H1 (cell line): Measurements from ENCODE around the gene MAD2L1. TPM values are rescaled to one million over a fixed set of nuclear protein-coding genes. Genes with fewer than 3 reads are reported as not detected.

ENCODE experiments used
- CTCF ChIA-PET: fragments of 300-600 bp; sonication (Branson Sonifier 250); formaldehyde crosslinking; loops from one replicate; lab custom pipeline; 2021; ENCODE audit not compliant: partially characterized antibody; lab: Charles Lee
- POLR2A ChIA-PET: fragments of 300-600 bp; sonication (Branson Sonifier 250); formaldehyde crosslinking; loops from one replicate; lab custom pipeline; 2021; ENCODE audit warnings: inconsistent platforms; ENCODE audit not compliant: partially characterized antibody; lab: Charles Lee
- DNase-seq, 2 experiments: peaks; one replicate each; pipeline versions ENCODE4 v3.0.0 to v3.0.0-alpha.2; 2010 to 2022; ENCODE audit warnings: low spot score in 2 of 2, low read depth in 1 of 2, mixed read lengths in 1 of 2
- FAIRE-seq: peaks from 2 replicates; lab custom pipeline; 2011; peaks lifted over from hg19 to GRCh38; lab: Jason Lieb, UNC
- H2AFZ ChIP-seq: 2 replicates; pipeline ENCODE4 v1.8.1; 2012; ENCODE audit warnings: low read length, inconsistent platforms
- H2AK5ac ChIP-seq: 2 replicates; pipeline ENCODE4 v1.6.1; 2013; ENCODE audit warnings: low read depth, low read length
- H2BK120ac ChIP-seq: replicated peaks from 2 replicates; pipeline ENCODE3; 2013; ENCODE audit warnings: low read depth, low read length, inconsistent platforms
- H2BK12ac ChIP-seq: 2 replicates; pipeline ENCODE4 v1.6.1; 2013; ENCODE audit warnings: low read depth, low read length
- H2BK15ac ChIP-seq: 2 replicates; pipeline ENCODE4 v1.6.1; 2013; ENCODE audit warnings: low read length
- H2BK20ac ChIP-seq: 2 replicates; pipeline ENCODE4 v1.6.1; 2013; ENCODE audit warnings: low read length
- H2BK5ac ChIP-seq: 2 replicates; pipeline ENCODE4 v1.6.1; 2013; ENCODE audit warnings: low read depth, low read length
- H3K14ac ChIP-seq: 2 replicates; pipeline ENCODE4 v1.6.1; 2013; ENCODE audit warnings: inconsistent platforms; ENCODE audit not compliant: insufficient read length
- H3K18ac ChIP-seq: 2 replicates; pipeline ENCODE4 v1.6.1; 2013; ENCODE audit warnings: low read length; ENCODE audit errors: extremely low read depth
- H3K23ac ChIP-seq: 2 replicates; pipeline ENCODE4 v1.6.1; 2013; ENCODE audit warnings: inconsistent platforms; ENCODE audit not compliant: insufficient read length
- H3K23me2 ChIP-seq: 2 replicates; pipeline ENCODE4 v1.6.1; 2013; ENCODE audit warnings: low read depth, low read length
- H3K27ac ChIP-seq: 2 replicates; pipeline ENCODE4 v1.6.1; 2011; ENCODE audit warnings: low read depth, low read length, inconsistent platforms
- H3K27me3 ChIP-seq, 4 experiments: replicated peaks in 1 of 4; 1 replicate in 1 of 4; 2 replicates in 3 of 4; pipeline versions ENCODE4 v1.6.1 to v1.8.1; 2011 to 2013; ENCODE audit warnings: low read length in 3 of 4, mild to moderate bottlenecking in 3 of 4, inconsistent platforms in 2 of 4, mixed read lengths in 2 of 4, moderate library complexity in 1 of 4; ENCODE audit not compliant: control insufficient read depth in 3 of 4, insufficient read depth in 3 of 4; ENCODE audit errors: extremely low read depth in 1 of 4
- H3K36me3 ChIP-seq, 4 experiments: 2 replicates each; pipeline versions ENCODE4 v1.6.1 to v1.8.1; 2011 to 2013; ENCODE audit warnings: mild to moderate bottlenecking in 4 of 4, low read length in 3 of 4, moderate library complexity in 2 of 4, control low read depth in 1 of 4, inconsistent platforms in 1 of 4; ENCODE audit not compliant: insufficient read depth in 4 of 4, control insufficient read depth in 2 of 4
- H3K4ac ChIP-seq: replicated peaks from 2 replicates; pipeline ENCODE3; 2013; ENCODE audit warnings: low read length, low read depth, mixed read lengths, inconsistent platforms; ENCODE audit not compliant: insufficient read length
- H3K4me1 ChIP-seq, 4 experiments: replicated peaks in 1 of 4; 1 replicate in 1 of 4; 2 replicates in 3 of 4; pipeline versions ENCODE4 v1.6.1 to v1.8.1; 2011 to 2013; ENCODE audit warnings: low read length in 3 of 4, inconsistent platforms in 2 of 4, mixed read lengths in 1 of 4; ENCODE audit not compliant: insufficient read depth in 4 of 4, control insufficient read depth in 3 of 4
- H3K4me2 ChIP-seq, 2 experiments: 2 replicates each; pipeline versions ENCODE4 v1.6.1 to v1.8.1; 2011 to 2013; ENCODE audit warnings: low read depth in 2 of 2, low read length in 2 of 2, control low read depth in 1 of 2, inconsistent platforms in 1 of 2, mild to moderate bottlenecking in 1 of 2; ENCODE audit not compliant: insufficient read depth in 1 of 2
- H3K4me3 ChIP-seq, 4 experiments: fragments of 200-600, 300-600 bp in 1 of 4; sonication (generic), shearing (Covaris generic), sonication (Bioruptor Twin) in 1 of 4; 2 replicates each; pipeline versions ENCODE4 v1.5.1 to v1.8.1; 2011 to 2016; ENCODE audit warnings: low read length in 4 of 4, low read depth in 3 of 4, control low read depth in 2 of 4, inconsistent platforms in 2 of 4, mild to moderate bottlenecking in 2 of 4, mixed read lengths in 1 of 4, moderate library complexity in 1 of 4; ENCODE audit not compliant: insufficient read depth in 2 of 4; ENCODE audit errors: extremely low read depth in 1 of 4
- H3K56ac ChIP-seq: replicated peaks from 2 replicates; pipeline ENCODE3; 2013; ENCODE audit warnings: low read depth, mild to moderate bottlenecking, mixed read lengths, low read length, inconsistent platforms; ENCODE audit not compliant: insufficient read length
- H3K79me1 ChIP-seq: 2 replicates; pipeline ENCODE4 v1.6.1; 2013; ENCODE audit warnings: low read depth, low read length, control low read depth
- H3K79me2 ChIP-seq, 2 experiments: 2 replicates each; pipeline versions ENCODE4 v1.6.1 to v1.8.1; 2012 to 2013; ENCODE audit warnings: low read length in 2 of 2, mild to moderate bottlenecking in 2 of 2, inconsistent platforms in 1 of 2; ENCODE audit not compliant: insufficient read depth in 2 of 2, control insufficient read depth in 1 of 2
- H3K9ac ChIP-seq, 4 experiments: replicated peaks in 1 of 4; 1 replicate in 1 of 4; 2 replicates in 3 of 4; pipeline versions ENCODE4 v1.6.1 to v1.8.1; 2011 to 2013; ENCODE audit warnings: low read depth in 3 of 4, low read length in 3 of 4, control low read depth in 2 of 4, mild to moderate bottlenecking in 2 of 4, moderate library complexity in 2 of 4, inconsistent platforms in 1 of 4; ENCODE audit errors: extremely low read depth in 1 of 4
- H3K9me3 ChIP-seq, 2 experiments: 2 replicates each; pipeline versions ENCODE4 v1.6.1 to v1.8.1; 2012 to 2013; ENCODE audit warnings: mild to moderate bottlenecking in 2 of 2, moderate library complexity in 2 of 2, control low read depth in 1 of 2, inconsistent platforms in 1 of 2, low read depth in 1 of 2, low read length in 1 of 2, mixed read lengths in 1 of 2; ENCODE audit not compliant: insufficient read depth in 2 of 2
- H4K20me1 ChIP-seq, 2 experiments: replicated peaks in 1 of 2; 2 replicates each; pipeline versions ENCODE3 to v1.8.1; 2011 to 2013; ENCODE audit warnings: inconsistent platforms in 2 of 2, low read length in 2 of 2, mild to moderate bottlenecking in 1 of 2; ENCODE audit not compliant: insufficient read depth in 2 of 2, control insufficient read depth in 1 of 2
- H4K5ac ChIP-seq: 2 replicates; pipeline ENCODE4 v1.6.1; 2013; ENCODE audit warnings: low read length, low read depth, mixed read lengths, inconsistent platforms; ENCODE audit not compliant: insufficient read length
- H4K8ac ChIP-seq: 2 replicates; pipeline ENCODE4 v1.8.0; 2013; ENCODE audit warnings: mild to moderate bottlenecking, moderate library complexity, low read length, inconsistent platforms; ENCODE audit not compliant: insufficient read depth; ENCODE audit errors: extremely low read depth
- H4K91ac ChIP-seq: replicated peaks from 2 replicates; pipeline ENCODE3; 2013; ENCODE audit warnings: low read length, mixed read lengths, inconsistent platforms; ENCODE audit not compliant: insufficient read length
- CREB1 ChIP-seq: IDR thresholded peaks from 2 replicates; pipeline ENCODE4 v1.6.1; 2012; ENCODE audit warnings: inconsistent platforms
- KDM4A ChIP-seq: IDR thresholded peaks from one replicate; pipeline ENCODE4 v1.7.1; 2012; ENCODE audit warnings: low read depth, mild to moderate bottlenecking, moderate library complexity, low read length, inconsistent platforms; ENCODE audit not compliant: severe bottlenecking
- NRF1 ChIP-seq: IDR thresholded peaks from 2 replicates; pipeline ENCODE4 v1.6.1; 2011; ENCODE audit warnings: mild to moderate bottlenecking, low read depth, low read length, improper control_type of control experiment
- POLR2AphosphoS5 ChIP-seq: IDR thresholded peaks from 2 replicates; pipeline ENCODE4 v1.6.1; 2011; ENCODE audit warnings: low read depth, low read length
- RXRA ChIP-seq: IDR thresholded peaks from 2 replicates; pipeline ENCODE4 v1.6.1; 2011; ENCODE audit warnings: low read depth, mild to moderate bottlenecking, low read length, moderate library complexity; ENCODE audit not compliant: insufficient read depth
- WGBS, 2 experiments: shearing (Covaris generic) in 1 of 2; methylation state at CpG; one replicate each; pipeline versions ENCODE4 v1.1.6 to v1.1.7; 2013 to 2015; ENCODE audit warnings: low lambda C conversion rate in 2 of 2, mixed read lengths in 2 of 2, inconsistent platforms in 1 of 2, low coverage in 1 of 2, missing lambda C conversion rate in 1 of 2; ENCODE audit not compliant: insufficient replicate concordance in 2 of 2, insufficient coverage in 1 of 2, insufficient read length in 1 of 2; ENCODE audit errors: extremely low coverage in 1 of 2, missing lambda C conversion rate in 1 of 2; 5-methylcytosine and 5-hydroxymethylcytosine counted together
- long read RNA-seq, 2 experiments: library from RNA in 1 of 2; library from capped mRNA in 1 of 2; stranded (forward); transcript quantifications; one replicate each; pipeline ENCODE4 v2.0.0, GENCODE V29; 2021; ENCODE audit warnings: inconsistent platforms in 1 of 2
- polyA minus RNA-seq, 3 experiments: library from RNA; depleted of rRNA, polyadenylated mRNA; stranded (reverse); fragments of >200 nt; gene quantifications; 1 replicate in 2 of 3; 2 replicates in 1 of 3; pipeline ENCODE4 v1.2.3, GENCODE V29; 2011
- polyA plus RNA-seq, 7 experiments: library from polyadenylated mRNA; depleted of rRNA in 3 of 7; stranded (reverse) in 5 of 7; unstranded in 2 of 7; fragments of >200 nt in 5 of 7; fragments of 200-250 nt in 2 of 7; gene quantifications; 1 replicate in 5 of 7; 2 replicates in 1 of 7; 4 replicates in 1 of 7; pipeline versions ENCODE4 v1.2.1 to v1.2.3, GENCODE V29; 2011 to 2013; ENCODE audit warnings: missing spikeins in 2 of 7, mixed read lengths in 2 of 7
- total RNA-seq: library from RNA; stranded (reverse); fragmentation: NEBNext Ultra II Directional; extraction: Animal tissue kit (Norgen Biotek cat#: 25700); gene quantifications from 2 replicates; pipeline ENCODE4 v1.2.1, GENCODE V29; 2021
- TF ChIP-seq, protein P1 (sequence below): IDR thresholded peaks from 2 replicates; pipeline ENCODE4 v1.6.1; 2012; ENCODE audit warnings: low read length, inconsistent platforms

MAD2L1 gene
- total RNA-seq (88.1 and 93.0 TPM in 2 replicates), polyA plus RNA-seq (2011; rRNA removed) (51.1 and 59.7 TPM in 2 replicates), polyA minus RNA-seq (2011; rRNA and poly(A)+ RNA removed) (57.6 and 84.7 TPM in 2 replicates)
- polyA plus RNA-seq (2011; cell fraction: cytosol; rRNA removed): 70.3 TPM
- 113 TPM for polyA plus RNA-seq (2011; cell fraction: nucleus; rRNA removed)
- polyA plus RNA-seq (2012, experiment 1 of 2): 116 to 149 TPM (median 132 TPM) in 4 replicates
- polyA plus RNA-seq (2012, experiment 2 of 2): 20.4 TPM
- polyA plus RNA-seq (2013, experiment 1 of 2): 46.3 TPM
- 43.6 TPM for polyA plus RNA-seq (2013, experiment 2 of 2)
- polyA minus RNA-seq (2011; cell fraction: cytosol; rRNA and poly(A)+ RNA removed): 37.4 TPM
- polyA minus RNA-seq (2011; cell fraction: nucleus; rRNA and poly(A)+ RNA removed): 56.0 TPM
- long read RNA-seq, experiment 1, full-length matches to known transcripts: 114 of 196 reads
- long read RNA-seq, experiment 1, partial matches to known transcripts: 49 of 196 reads
- long read RNA-seq, experiment 1, other reads (novel, unspliced or antisense): 33 of 196 reads
- long read RNA-seq, experiment 2, full-length matches to known transcripts: 225 of 231 reads
- long read RNA-seq, experiment 2, partial matches to known transcripts: 1 of 231 reads
- long read RNA-seq, experiment 2, other reads (novel, unspliced or antisense): 5 of 231 reads

DNA sequence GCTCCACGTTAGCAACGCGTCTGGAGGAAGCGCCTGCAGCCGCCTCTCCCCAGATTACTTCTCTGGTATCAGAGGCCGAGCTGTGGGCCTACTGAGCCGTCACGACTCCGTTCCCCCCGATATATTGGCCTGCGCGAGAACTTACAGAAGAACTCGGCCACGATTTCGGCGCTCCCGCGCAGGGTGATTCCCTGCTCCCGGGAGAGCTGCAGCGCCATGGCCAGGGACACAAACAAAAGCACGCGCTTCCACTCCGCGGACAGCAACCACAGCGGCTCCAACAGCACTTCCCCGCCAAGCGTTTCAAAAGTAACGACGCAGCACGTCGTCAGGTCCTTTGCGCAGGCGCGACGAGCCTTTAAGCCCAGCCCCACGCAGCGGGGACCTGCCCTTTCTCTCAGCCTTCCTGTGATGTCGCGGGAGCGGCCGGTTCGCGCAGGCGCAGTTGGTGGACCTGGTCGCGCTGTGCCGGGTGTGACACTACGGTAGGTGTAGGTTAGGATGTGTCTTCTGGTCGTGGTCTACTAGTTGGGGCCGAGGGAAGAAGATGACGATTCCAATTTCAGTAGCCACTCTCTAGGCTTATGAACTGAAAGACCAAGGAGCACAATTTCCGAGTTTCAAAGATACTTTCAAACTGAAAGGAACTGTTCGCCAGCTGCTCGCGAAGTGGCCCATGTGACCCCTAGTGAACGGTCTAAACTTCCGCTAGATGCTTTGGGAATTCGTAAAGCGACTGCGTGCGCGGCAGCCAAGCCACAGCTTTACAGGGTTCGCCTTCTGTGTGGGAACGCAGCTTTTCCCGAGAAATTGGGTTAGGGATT, at the start of gene MAD2L1:
MAD2L1 (minus strand) TSS at position 332 of the 824 bp plus-strand sequence; CDS start at position 218, 114 bp downstream.
- FAIRE-seq: peak; percentile 90
- Histone ChIP-seq H3K18ac (peak within 1 kb of the TSS; percentile 93), H3K27ac (peak within 1 kb of the TSS; percentile 92), H3K9me3 (no peaks in the 10 kb centered on the region), H2BK20ac (no peak within 1 kb of the TSS), H4K8ac (peak within 1 kb of the TSS; percentile 95), H4K20me1 (peaks cover 2 to 4% of the 10 kb centered on the region in 2 experiments), H2BK5ac (peak within 1 kb of the TSS; percentile 91), H3K79me2 (peaks cover 5 to 51% of the 10 kb centered on the region in 2 experiments; a peak in 3 of 4 replicates), H2AK5ac (peak within 1 kb of the TSS; percentile 47; the same call in 1 of the 2 replicates), H3K4me1 (peaks cover 0 to 8% (median 7%) of the 10 kb centered on the region in 4 experiments; a peak in 4 of 7 replicates), H3K4me2 (peak within 1 kb of the TSS; percentile 78 to 84), H3K4ac (peak within 1 kb of the TSS; percentile 27), H3K79me1 (no peaks in the 10 kb centered on the region; the same call in 1 of the 2 replicates), H3K9ac (peak within 1 kb of the TSS; percentile 78 to 97 (median 96)), H2AFZ (peak within 1 kb of the TSS; percentile 77), H2BK120ac (no peak within 1 kb of the TSS), H3K36me3 (peaks cover 5 to 26% (median 10%) of the 10 kb centered on the region in 4 experiments; a peak in 5 of 8 replicates), H2BK15ac (no peak within 1 kb of the TSS), H4K5ac (peak within 1 kb of the TSS; percentile 38), H3K23me2 (peaks cover 4% of the 10 kb centered on the region; the same call in 1 of the 2 replicates), H2BK12ac (peak within 1 kb of the TSS; percentile 20; the same call in 1 of the 2 replicates), H3K23ac (no peak within 1 kb of the TSS), H3K14ac (no peak within 1 kb of the TSS), H3K56ac (peak within 1 kb of the TSS; percentile 7), H4K91ac (peak within 1 kb of the TSS; percentile 79), H3K27me3 (no peaks in the 10 kb centered on the region), H3K4me3 (peak within 1 kb of the TSS; percentile 73 to 86 (median 84))
- DNase-seq: peak; percentile 91 to 98
- CTCF ChIA-PET: interaction anchor here (1.8 kb wide), 1 partner anchor 13 kb away, joined by 8 read pairs; no protein-coding TSS in a partner anchor
- POLR2A ChIA-PET: interaction anchor here (1.0 kb wide), 1 partner anchor 14 kb away, joined by 3 read pairs; no protein-coding TSS in a partner anchor
- 1% methylated on average over 54 of the region's 65 CpGs; no CpG with 5 or more reads in 1 of the 2 experiments for WGBS, 2 experiments
- TF ChIP-seq CREB1 (peak; percentile 68), POLR2AphosphoS5 (peak; percentile 93), NRF1 (peak; percentile 84), KDM4A (peak; percentile 72), RXRA (no peak)
- TF ChIP-seq, protein P1, sequence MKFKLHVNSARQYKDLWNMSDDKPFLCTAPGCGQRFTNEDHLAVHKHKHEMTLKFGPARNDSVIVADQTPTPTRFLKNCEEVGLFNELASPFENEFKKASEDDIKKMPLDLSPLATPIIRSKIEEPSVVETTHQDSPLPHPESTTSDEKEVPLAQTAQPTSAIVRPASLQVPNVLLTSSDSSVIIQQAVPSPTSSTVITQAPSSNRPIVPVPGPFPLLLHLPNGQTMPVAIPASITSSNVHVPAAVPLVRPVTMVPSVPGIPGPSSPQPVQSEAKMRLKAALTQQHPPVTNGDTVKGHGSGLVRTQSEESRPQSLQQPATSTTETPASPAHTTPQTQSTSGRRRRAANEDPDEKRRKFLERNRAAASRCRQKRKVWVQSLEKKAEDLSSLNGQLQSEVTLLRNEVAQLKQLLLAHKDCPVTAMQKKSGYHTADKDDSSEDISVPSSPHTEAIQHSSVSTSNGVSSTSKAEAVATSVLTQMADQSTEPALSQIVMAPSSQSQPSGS: peak; percentile 77; the same call in 1 of the 2 replicates
